ENCODE measurements around the gene SHROOM3. TPM values are rescaled to one million over a fixed set of nuclear protein-coding genes. Genes with fewer than 3 reads are reported as not detected.

Gene SHROOM3
- total RNA-seq, 2 experiments from 2014 or later, result not detected

GRCh38 chr4:76569225-76569624 lies 134.2 kb downstream of the SHROOM3 start:
- Histone ChIP-seq H3K9me3 (ENCODE audit: control insufficient read depth in 1 of 2, insufficient read depth in 1 of 2, low read length in 2 of 2) (no peaks in the 10 kb centered on the region), H3K27me3 (ENCODE audit: control insufficient read depth in 1 of 2, insufficient read depth in 2 of 2, low read length in 2 of 2) (peaks cover 0 to 4% of the 10 kb centered on the region in 2 experiments), H3K27ac (ENCODE audit: low read depth in 1 of 2, low read length in 2 of 2) (no peak overlapping the region), H3K36me3 (ENCODE audit: insufficient read depth, low read length) (no peaks in the 10 kb centered on the region), H3K4me3 (ENCODE audit: low read length) (no peak overlapping the region), H3K4me1 (ENCODE audit: insufficient read depth, low read length) (no peaks in the 10 kb centered on the region)
- CTCF ChIA-PET, result no interaction called here
- DNase-seq (no peak), ATAC-seq (ENCODE audit: poor library complexity) (no peak)
- Mint-ChIP-seq H3K4me1 (ENCODE audit: low read depth) (no peaks in the 10 kb centered on the region), H3K4me3 (no peak overlapping the region), H3K27ac (no peak overlapping the region), H3K9me3 (no peaks in the 10 kb centered on the region), H3K27me3 (peaks cover 2% of the 10 kb centered on the region), H3K36me3 (ENCODE audit: low read depth) (no peaks in the 10 kb centered on the region)
- intact Hi-C loops (cut with DNase I, micrococcal nuclease), result no loop called here
- POLR2A ChIA-PET, result no interaction called here
- TF ChIP-seq CTCF (IDR thresholded peaks at IDR 0.05), result no peak

- Histone ChIP-seq H3K27ac (ENCODE audit: low read depth in 1 of 2, low read length in 2 of 2) (no peak overlapping the region), H3K9me3 (ENCODE audit: control insufficient read depth in 1 of 2, insufficient read depth in 1 of 2, low read length in 2 of 2) (no peaks in the 10 kb centered on the region), H3K4me3 (ENCODE audit: low read length) (no peak overlapping the region), H3K36me3 (ENCODE audit: insufficient read depth, low read length) (no peaks in the 10 kb centered on the region), H3K4me1 (ENCODE audit: insufficient read depth, low read length) (no peaks in the 10 kb centered on the region), H3K27me3 (ENCODE audit: control insufficient read depth in 1 of 2, insufficient read depth in 2 of 2, low read length in 2 of 2) (peaks cover 3% of the 10 kb centered on the region in 2 experiments)
- intact Hi-C loops (cut with DNase I, micrococcal nuclease), result no loop called here
- no peak for ATAC-seq (ENCODE audit: poor library complexity)
- Mint-ChIP-seq H3K36me3 (ENCODE audit: low read depth) (no peaks in the 10 kb centered on the region), H3K27ac (no peak overlapping the region), H3K27me3 (peaks cover 7% of the 10 kb centered on the region), H3K9me3 (no peaks in the 10 kb centered on the region), H3K4me1 (ENCODE audit: low read depth) (no peaks in the 10 kb centered on the region), H3K4me3 (no peak overlapping the region)
- ChIA-PET CTCF (no interaction called here), POLR2A (no interaction called here)
- TF ChIP-seq CTCF (IDR thresholded peaks at IDR 0.05), result no peak
- no peak for DNase-seq
Measured at GRCh38 chr4:76569706-76570105, 134.7 kb downstream of the SHROOM3 start.

- TF ChIP-seq CTCF (IDR thresholded peaks at IDR 0.05), result no peak
- CTCF ChIA-PET, result no interaction called here
- ATAC-seq (ENCODE audit: poor library complexity), result no peak
- Histone ChIP-seq H3K27ac (ENCODE audit: low read depth in 1 of 2, low read length in 2 of 2) (no peak overlapping the region), H3K27me3 (ENCODE audit: control insufficient read depth in 1 of 2, insufficient read depth in 2 of 2, low read length in 2 of 2) (peaks cover 3 to 5% of the 10 kb centered on the region in 2 experiments), H3K4me3 (ENCODE audit: low read length) (no peak overlapping the region), H3K36me3 (ENCODE audit: insufficient read depth, low read length) (no peaks in the 10 kb centered on the region), H3K9me3 (ENCODE audit: control insufficient read depth in 1 of 2, insufficient read depth in 1 of 2, low read length in 2 of 2) (no peaks in the 10 kb centered on the region), H3K4me1 (ENCODE audit: insufficient read depth, low read length) (no peaks in the 10 kb centered on the region)
- H3K9me3 Mint-ChIP-seq, result no peaks in the 10 kb centered on the region
- intact Hi-C loops (cut with DNase I, micrococcal nuclease), result no loop called here
- no peak for DNase-seq
- POLR2A ChIA-PET, result no interaction called here
- no peak overlapping the region for H3K4me3 Mint-ChIP-seq
- H3K36me3 Mint-ChIP-seq (ENCODE audit: low read depth), result no peaks in the 10 kb centered on the region
- H3K4me1 Mint-ChIP-seq (ENCODE audit: low read depth), result no peaks in the 10 kb centered on the region
- H3K27me3 Mint-ChIP-seq, result peaks cover 14% of the 10 kb centered on the region
- H3K27ac Mint-ChIP-seq, result no peak overlapping the region
Measured at GRCh38 chr4:76570141-76570973, 135.3 kb downstream of the SHROOM3 start.
